K562 (cell line): Measurements from ENCODE around the gene PIANP. TPM values are rescaled to one million over a fixed set of nuclear protein-coding genes. Genes with fewer than 3 reads are reported as not detected.
A peak's percentile ranks its signal among the peaks of the same experiment; 100 is the strongest.

Experiments
- ATAC-seq: fragments of 200-7000 bp; cut with Tn5 transposase; 3 replicates; pipeline ENCODE4 v1.9.1; 2020; ENCODE audit warnings: moderate library complexity
- BruUV-seq: library from RNA; stranded (reverse); fragments of 400-500 nt; replicated peaks from 2 replicates; lab custom pipeline; 2021; lab: Mats Ljungman, UMichigan
- CTCF ChIA-PET: fragments of 300-600 bp; formaldehyde crosslinking; extraction: SDS; loops from one replicate; lab custom pipeline; 2021; ENCODE audit warnings: low intra/inter-chr PET ratio; lab: Yijun Ruan, JAX
- POLR2A ChIA-PET: fragments of 300-600, 350-650 bp; sonication (Branson Sonifier 250); formaldehyde crosslinking; extraction: SDS; loops from one replicate; lab custom pipeline; 2021; ENCODE audit warnings: antibody characterized with exemption, inconsistent platforms; lab: Yijun Ruan, JAX
- DNase-seq, 4 experiments: peaks; one replicate each; pipeline versions ENCODE4 v3.0.0 to v3.0.0-alpha.2; 2011 to 2018; ENCODE audit warnings: low spot score in 3 of 4, mixed read lengths in 3 of 4; ENCODE audit errors: extremely low read depth in 1 of 4
- FAIRE-seq: peaks from 2 replicates; lab custom pipeline; 2011; peaks lifted over from hg19 to GRCh38; lab: Jason Lieb, UNC
- H2AFZ ChIP-seq: 2 replicates; pipeline ENCODE4 v1.6.0; 2011; ENCODE audit warnings: low read depth, low read length, control low read depth, inconsistent platforms
- H3K27ac ChIP-seq: fragments of 200-600 bp; 3 replicates; pipeline ENCODE4 v1.8.0; 2011; ENCODE audit warnings: low read depth, mild to moderate bottlenecking, control low read depth, inconsistent platforms, low read length, moderate library complexity, mixed read lengths; ENCODE audit errors: extremely low read depth
- H3K27me3 ChIP-seq, 2 experiments: fragments of 300-600 bp in 1 of 2; 2 replicates in 1 of 2; 3 replicates in 1 of 2; pipeline versions ENCODE4 v1.6.0 to v1.8.0; 2011; ENCODE audit warnings: inconsistent platforms in 2 of 2, low read length in 2 of 2, mild to moderate bottlenecking in 1 of 2, mixed read lengths in 1 of 2, moderate library complexity in 1 of 2; ENCODE audit not compliant: control insufficient read depth in 2 of 2, insufficient read depth in 2 of 2
- H3K36me3 ChIP-seq: fragments of 300-600 bp; 3 replicates; pipeline ENCODE4 v1.8.0; 2011; ENCODE audit warnings: mild to moderate bottlenecking, low read length, inconsistent platforms; ENCODE audit not compliant: control insufficient read depth, insufficient read depth
- H3K4me1 ChIP-seq, 2 experiments: fragments of 200-600 bp in 1 of 2; replicated peaks in 1 of 2; 2 replicates in 1 of 2; 3 replicates in 1 of 2; pipeline versions ENCODE4 v1.5.1 to v1.8.0; 2011; ENCODE audit warnings: inconsistent platforms in 2 of 2, low read length in 2 of 2, mild to moderate bottlenecking in 1 of 2, mixed read lengths in 1 of 2, moderate library complexity in 1 of 2; ENCODE audit not compliant: control insufficient read depth in 2 of 2, insufficient read depth in 2 of 2
- H3K4me2 ChIP-seq: 2 replicates; pipeline ENCODE4 v1.6.1; 2011; ENCODE audit warnings: low read length, control low read depth, inconsistent platforms, mixed read lengths; ENCODE audit not compliant: insufficient read depth
- H3K4me3 ChIP-seq: fragments of 200-600 bp; sonication (generic), shearing (Covaris generic); 2 replicates; pipeline ENCODE4 v1.5.1; 2016; ENCODE audit warnings: control low read depth, inconsistent platforms
- H3K79me2 ChIP-seq: fragments of 200-600 bp; 3 replicates; pipeline ENCODE4 v1.8.0; 2011; ENCODE audit warnings: low read length, inconsistent platforms; ENCODE audit not compliant: control insufficient read depth, insufficient read depth
- H3K9ac ChIP-seq, 2 experiments: 2 replicates each; pipeline versions ENCODE4 v1.6.0 to v1.6.1; 2011; ENCODE audit warnings: low read depth in 2 of 2, low read length in 2 of 2, control low read depth in 1 of 2, inconsistent platforms in 1 of 2, mild to moderate bottlenecking in 1 of 2, mixed read lengths in 1 of 2; ENCODE audit not compliant: insufficient read depth in 1 of 2
- H3K9me1 ChIP-seq: one replicate; pipeline ENCODE4 v1.6.0; 2011; ENCODE audit warnings: inconsistent platforms, mild to moderate bottlenecking, low read length, moderate library complexity; ENCODE audit not compliant: control insufficient read depth, insufficient read depth
- H3K9me3 ChIP-seq: replicated peaks from 2 replicates; pipeline ENCODE4 v1.5.1; 2011; ENCODE audit warnings: low read depth, low read length, inconsistent platforms; ENCODE audit not compliant: control insufficient read depth, insufficient read depth
- H4K20me1 ChIP-seq: replicated peaks from 2 replicates; pipeline ENCODE4 v1.6.1; 2011; ENCODE audit warnings: low read length, inconsistent platforms, mixed read lengths; ENCODE audit not compliant: control insufficient read depth, insufficient read depth
- ELF1 ChIP-seq: fragments of 200-800 bp; sonication (Bioruptor generic); IDR thresholded peaks from 2 replicates; pipeline ENCODE4 v1.6.1; 2016; ENCODE audit warnings: missing genetic modification characterization, missing compliant biosample characterization
- HNRNPUL1 ChIP-seq: fragments of 200-400 bp; formaldehyde crosslinking; IDR thresholded peaks from 2 replicates; pipeline ENCODE4 v1.6.1; 2017; ENCODE audit warnings: low read length
- L3MBTL2 ChIP-seq: fragments of 450-650 bp; IDR thresholded peaks from 2 replicates; pipeline ENCODE4 v1.6.1; 2016; ENCODE audit warnings: mild to moderate bottlenecking, moderate library complexity
- MAX ChIP-seq: sonication (generic); formaldehyde crosslinking; IDR thresholded peaks from 2 replicates; pipeline ENCODE4 v1.9.0; 2022; ENCODE audit warnings: mild to moderate bottlenecking, missing genetic modification reagents
- MNT ChIP-seq, 2 experiments: fragments of 450-650 bp; conservative IDR thresholded peaks; 2 replicates each; pipeline ENCODE4 v1.6.1; 2017; ENCODE audit warnings: mild to moderate bottlenecking in 2 of 2, moderate library complexity in 2 of 2
- MYC ChIP-seq, 2 experiments: fragments of 250-450 bp in 1 of 2; sonication (Bioruptor Pico) in 1 of 2; IDR thresholded peaks; 2 replicates each; pipeline versions ENCODE4 v1.5.1 to v1.6.1; 2012 to 2021; ENCODE audit warnings: low read depth in 2 of 2, borderline replicate concordance in 1 of 2, improper control_type of control experiment in 1 of 2, low read length in 1 of 2, mild to moderate bottlenecking in 1 of 2, moderate library complexity in 1 of 2
- NFE2 ChIP-seq: IDR thresholded peaks from 2 replicates; pipeline ENCODE4 v1.6.1; 2014; ENCODE audit warnings: antibody characterized with exemption, low read depth
- NFYB ChIP-seq: IDR thresholded peaks from 2 replicates; pipeline ENCODE4 v1.6.1; 2011; ENCODE audit warnings: mild to moderate bottlenecking, moderate library complexity; ENCODE audit not compliant: insufficient read length; ENCODE audit errors: extremely low read depth
- POLR2H ChIP-seq: IDR thresholded peaks from 2 replicates; pipeline ENCODE4 v1.6.1; 2016; ENCODE audit warnings: missing genetic modification characterization, low read depth, mild to moderate bottlenecking, control low read depth, missing compliant biosample characterization, moderate library complexity
- RAD51 ChIP-seq: fragments of 450-650 bp; IDR thresholded peaks from 2 replicates; pipeline ENCODE4 v1.7.1; 2016; ENCODE audit warnings: low read depth, mild to moderate bottlenecking, borderline replicate concordance
- SOX6 ChIP-seq: fragments of 450-650 bp; IDR thresholded peaks from 2 replicates; pipeline ENCODE4 v1.6.1; 2014; ENCODE audit warnings: mild to moderate bottlenecking
- THAP7 ChIP-seq: fragments of 250-450 bp; sonication (Bioruptor Pico); IDR thresholded peaks from 2 replicates; pipeline ENCODE4 v1.5.0; 2021
- ZNF175 ChIP-seq: fragments of 200-800 bp; sonication (Bioruptor generic); IDR thresholded peaks from 2 replicates; pipeline ENCODE4 v1.6.1; 2016; ENCODE audit warnings: low read depth, mild to moderate bottlenecking, missing genetic modification characterization, missing compliant biosample characterization
- ZNF431 ChIP-seq: sonication (generic); formaldehyde crosslinking; IDR thresholded peaks from 2 replicates; pipeline ENCODE4 v1.8.0; 2022; ENCODE audit warnings: mild to moderate bottlenecking, missing genetic modification reagents
- ZNF551 ChIP-seq: fragments of 250-450 bp; sonication (Bioruptor Pico); IDR thresholded peaks from 2 replicates; pipeline ENCODE4 v1.5.0; 2021; ENCODE audit warnings: mild to moderate bottlenecking, moderate library complexity
- ZNF830 ChIP-seq: fragments of 250-450 bp; sonication (Bioruptor Pico); IDR thresholded peaks from 2 replicates; pipeline ENCODE4 v1.5.0; 2021; ENCODE audit warnings: mild to moderate bottlenecking
- WGBS: fragments of 100-300 bp; shearing (Covaris generic); methylation state at CpG from one replicate; pipeline ENCODE4 v1.1.6; 2016; ENCODE audit warnings: low coverage, mixed read lengths; ENCODE audit not compliant: insufficient coverage; ENCODE audit errors: missing lambda C conversion rate; 5-methylcytosine and 5-hydroxymethylcytosine counted together
- in situ Hi-C: fragments of 300-500 bp; cut with MboI; formaldehyde crosslinking; loops from 4 replicates; pipeline ENCODE4 v1.15.0; 2018; ENCODE audit warnings: inconsistent platforms, mixed read lengths
- intact Hi-C: fragments of 100-400 bp; cut with micrococcal nuclease; formaldehyde crosslinking; loops from 2 replicates; pipeline ENCODE4 v1.14.2; 2022
- polyA plus RNA-seq, 8 experiments: library from polyadenylated mRNA; depleted of rRNA in 4 of 8; stranded (reverse) in 5 of 8; unstranded in 3 of 8; fragments of >200 nt; fragmentation: Nextera tagmentation in 2 of 8; fragmentation: Illumina TruSeq in 1 of 8; extraction: Ambion mirVana in 2 of 8; extraction: Trizol in 1 of 8; gene quantifications; 2 replicates each; pipeline versions ENCODE4 v1.2.1 to v1.2.3, GENCODE V29; 2011 to 2014; ENCODE audit warnings: inconsistent platforms in 1 of 8, missing spikeins in 1 of 8
- total RNA-seq, 7 experiments: library from RNA; depleted of rRNA in 6 of 7; stranded (reverse); fragments of >200 nt in 6 of 7; fragmentation: Illumina TruSeq in 2 of 7; extraction: Trizol in 2 of 7; gene quantifications; 2 replicates each; pipeline versions ENCODE4 v1.2.1 to v1.2.3, GENCODE V29; 2011 to 2021; ENCODE audit warnings: low replicate concordance in 1 of 7

The PIANP gene
- total and polyA plus RNA-seq, 9 of the 15 experiments (the other 6 are each of a cell fraction or from before 2014, with no cell fraction given): 0.07 TPM; not detected in 8

- TF ChIP-seq MAX (peak; percentile 34; the same call in 1 of the 2 replicates), NFYB (no peak), ZNF830 (CRISPR knock-in tag) (no peak), HNRNPUL1 (no peak), RAD51 (no peak)
Observed at GRCh38 chr12:6725350-6725749, 24.7 kb upstream of the PIANP start (continued).

GRCh38 chr12:6724409-6724797 lies 23.8 kb upstream of the PIANP start:
- Histone ChIP-seq H3K9ac (peak overlapping the region; percentile 72 to 90), H4K20me1 (no peaks in the 10 kb centered on the region), H3K27ac (peak overlapping the region; percentile 88), H3K4me1 (peaks cover 10 to 25% of the 10 kb centered on the region in 2 experiments; a peak in 4 of 5 replicates), H3K4me2 (peak overlapping the region; percentile 93), H2AFZ (peak overlapping the region; percentile 60), H3K4me3 (peak overlapping the region; percentile 54), H3K9me3 (no peaks in the 10 kb centered on the region), H3K27me3 (no peaks in the 10 kb centered on the region), H3K79me2 (peaks cover 13% of the 10 kb centered on the region), H3K9me1 (no peaks in the 10 kb centered on the region), H3K36me3 (peaks cover 13% of the 10 kb centered on the region; the same call in 2 of the 3 replicates)
- intact Hi-C loops (loop anchor here (5.0 kb wide), 1 partner anchor 37 kb away; the partner anchor contains the start of gene ZNF384), in situ Hi-C loops (no loop called here)
- 2% methylated on average over 8 of the region's 10 CpGs for WGBS
- ATAC-seq: peak; percentile 59
- FAIRE-seq: no peak
- ChIA-PET POLR2A (interaction anchor here (0.9 to 2.9 kb wide), 13 partner anchors 9 to 148 kb away, joined by 3 to 12 read pairs (median 4); partner anchors contain the start of genes CDCA3, SPSB2, USP5 and ZNF384), CTCF (interaction anchor here (0.6 kb wide), 1 partner anchor 30 kb away, joined by 4 read pairs; no protein-coding TSS in a partner anchor)
- DNase-seq: peak in 1 of 4 experiments; percentile 56
- TSS peak; percentile 63 for BruUV-seq
- TF ChIP-seq MNT (conservative IDR thresholded peaks at IDR 0.05) (peak; percentile 2 to 44; a peak in 1 of 4 replicates), ELF1 (tag) (0 out of 2 replicates have a peak, but pooled peaks have one; percentile 16), ZNF431 (CRISPR knock-in tag) (no peak), L3MBTL2 (peak; percentile 81), ZNF551 (CRISPR knock-in tag) (no peak), ZNF175 (CRISPR knock-in tag) (0 out of 2 replicates have a peak, but pooled peaks have one; percentile 34), SOX6 (no peak), MYC (IDR thresholded peaks at IDR 0.05; ENCODE audit: low read depth, low read length) (no peak), MYC (CRISPR knock-in tag; IDR thresholded peaks at IDR 0.05; ENCODE audit: borderline replicate concordance, low read depth) (peak; percentile 2; the same call in 1 of the 2 replicates), NFE2 (peak; percentile 43; the same call in 1 of the 2 replicates), THAP7 (no peak), POLR2H (tag) (no peak)
